Measurements from ENCODE around the gene TMEM247. TPM values are rescaled to one million over a fixed set of nuclear protein-coding genes. Genes with fewer than 3 reads are reported as not detected.
"Not testable (repeated sequence)": the region's sequence is repeated elsewhere in the genome, so short reads cannot be mapped to it uniquely, and the experiment has no call there.

TMEM247 gene
- total RNA-seq, 2 donors from 2014 or later: not detected

- no peaks in the 10 kb centered on the region for H3K9me3 ChIP-seq
- H3K4me1 ChIP-seq: peaks cover 0 to 34% of the 10 kb centered on the region in 2 donors
- H3K27ac ChIP-seq: no peak overlapping the region
- DNase-seq (ENCODE audit: low spot score): no peak
- no peaks in the 10 kb centered on the region for H3K36me3 ChIP-seq
- no peaks in the 10 kb centered on the region for H3K27me3 ChIP-seq
- no peak for TF ChIP-seq CTCF (IDR thresholded peaks at IDR 0.05)
- H3K4me3 ChIP-seq: no peak overlapping the region
Measured at GRCh38 chr2:46462936-46463335, 16.4 kb upstream of the TMEM247 start.

GRCh38 chr2:46469116-46469515 is 10.2 kb upstream of the TMEM247 start:
- no peaks in the 10 kb centered on the region for H3K36me3 ChIP-seq
- H3K27ac ChIP-seq: no peak overlapping the region
- no peak overlapping the region for H3K4me3 ChIP-seq
- H3K4me1 ChIP-seq: peaks cover 0 to 6% of the 10 kb centered on the region in 2 donors
- no peak for DNase-seq (ENCODE audit: low spot score)
- no peak for TF ChIP-seq CTCF (IDR thresholded peaks at IDR 0.05)
- H3K9me3 ChIP-seq: no peaks in the 10 kb centered on the region
- no peaks in the 10 kb centered on the region for H3K27me3 ChIP-seq

GRCh38 chr2:46469700-46470099 is 9.7 kb upstream of the TMEM247 start:
- no peak for TF ChIP-seq CTCF (IDR thresholded peaks at IDR 0.05)
- Histone ChIP-seq H3K9me3 (no peaks in the 10 kb centered on the region), H3K4me3 (no peak overlapping the region), H3K4me1 (peaks cover 0 to under 1% of the 10 kb centered on the region in 2 donors), H3K27me3 (no peaks in the 10 kb centered on the region), H3K36me3 (no peaks in the 10 kb centered on the region), H3K27ac (no peak overlapping the region)
- DNase-seq (ENCODE audit: low spot score): peak; percentile 23

GRCh38 chr2:46470114-46470628 is 9.2 kb upstream of the TMEM247 start:
- no peaks in the 10 kb centered on the region for H3K36me3 ChIP-seq
- no peak overlapping the region for H3K27ac ChIP-seq
- no peak for TF ChIP-seq CTCF (IDR thresholded peaks at IDR 0.05)
- no peaks in the 10 kb centered on the region for H3K27me3 ChIP-seq
- H3K9me3 ChIP-seq: no peaks in the 10 kb centered on the region
- no peak overlapping the region for H3K4me3 ChIP-seq
- no peak for DNase-seq (ENCODE audit: low spot score)
- H3K4me1 ChIP-seq: no peaks in the 10 kb centered on the region

- Histone ChIP-seq H3K27me3 (no peaks in the 10 kb centered on the region), H3K9me3 (no peaks in the 10 kb centered on the region), H3K4me1 (no peaks in the 10 kb centered on the region), H3K27ac (no peak overlapping the region), H3K4me3 (no peak overlapping the region), H3K36me3 (no peaks in the 10 kb centered on the region)
- no peak for TF ChIP-seq CTCF (IDR thresholded peaks at IDR 0.05)
- no peak for DNase-seq (ENCODE audit: low spot score)
Measured at GRCh38 chr2:46471019-46471583, 8.3 kb upstream of the TMEM247 start.

GRCh38 chr2:46471697-46472096 is 7.7 kb upstream of the TMEM247 start:
- no peak for TF ChIP-seq CTCF (IDR thresholded peaks at IDR 0.05)
- Histone ChIP-seq H3K36me3 (no peaks in the 10 kb centered on the region), H3K27ac (no peak overlapping the region), H3K27me3 (no peaks in the 10 kb centered on the region), H3K4me3 (no peak overlapping the region), H3K9me3 (no peaks in the 10 kb centered on the region), H3K4me1 (no peaks in the 10 kb centered on the region)
- DNase-seq (ENCODE audit: low spot score): no peak

GRCh38 chr2:46472165-46472564 is 7.2 kb upstream of the TMEM247 start:
- H3K27me3 ChIP-seq; H3K36me3 ChIP-seq; H3K4me1 ChIP-seq; H3K9me3 ChIP-seq; DNase-seq (ENCODE audit: low spot score); H3K4me3 ChIP-seq; H3K27ac ChIP-seq: not testable (repeated sequence)

- H3K4me3 ChIP-seq; H3K27ac ChIP-seq; H3K4me1 ChIP-seq; DNase-seq (ENCODE audit: low spot score); H3K9me3 ChIP-seq; H3K36me3 ChIP-seq; H3K27me3 ChIP-seq: not testable (repeated sequence)
Measured at GRCh38 chr2:46477462-46477861, 1.9 kb upstream of the TMEM247 start.
